Peyer's patch (tissue), 4 donors: ENCODE results near the gene PDZD2.

Experiments used
- POLR2A ChIP-seq, 2 donors: fragments of 450-650 bp; IDR thresholded peaks; one replicate each; pipeline ENCODE4 v1.5.1; 2017; ENCODE audit warnings: antibody characterized with exemption in 2 of 2, mild to moderate bottlenecking in 2 of 2, moderate library complexity in 2 of 2
- TF ChIP-seq, protein P1 (sequence below), 6 experiments: fragments of 450-650 bp in 4 of 6; fragments of 200-600 bp in 2 of 6; sonication (generic) in 1 of 6; IDR thresholded peaks; one replicate each; pipeline ENCODE4 v1.5.1; 2017 to 2019; ENCODE audit warnings: antibody characterized with exemption in 6 of 6, mild to moderate bottlenecking in 3 of 6, moderate library complexity in 1 of 6

- TF ChIP-seq, protein P1, sequence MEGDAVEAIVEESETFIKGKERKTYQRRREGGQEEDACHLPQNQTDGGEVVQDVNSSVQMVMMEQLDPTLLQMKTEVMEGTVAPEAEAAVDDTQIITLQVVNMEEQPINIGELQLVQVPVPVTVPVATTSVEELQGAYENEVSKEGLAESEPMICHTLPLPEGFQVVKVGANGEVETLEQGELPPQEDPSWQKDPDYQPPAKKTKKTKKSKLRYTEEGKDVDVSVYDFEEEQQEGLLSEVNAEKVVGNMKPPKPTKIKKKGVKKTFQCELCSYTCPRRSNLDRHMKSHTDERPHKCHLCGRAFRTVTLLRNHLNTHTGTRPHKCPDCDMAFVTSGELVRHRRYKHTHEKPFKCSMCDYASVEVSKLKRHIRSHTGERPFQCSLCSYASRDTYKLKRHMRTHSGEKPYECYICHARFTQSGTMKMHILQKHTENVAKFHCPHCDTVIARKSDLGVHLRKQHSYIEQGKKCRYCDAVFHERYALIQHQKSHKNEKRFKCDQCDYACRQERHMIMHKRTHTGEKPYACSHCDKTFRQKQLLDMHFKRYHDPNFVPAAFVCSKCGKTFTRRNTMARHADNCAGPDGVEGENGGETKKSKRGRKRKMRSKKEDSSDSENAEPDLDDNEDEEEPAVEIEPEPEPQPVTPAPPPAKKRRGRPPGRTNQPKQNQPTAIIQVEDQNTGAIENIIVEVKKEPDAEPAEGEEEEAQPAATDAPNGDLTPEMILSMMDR (IDR thresholded peaks at IDR 0.05) = no peak
- TF ChIP-seq POLR2A (IDR thresholded peaks at IDR 0.05) = no peak
Observed at GRCh38 chr5:31753700-31754357, 114.9 kb downstream of the PDZD2 start.
